Adrenal gland (tissue), 12 donors: ENCODE measurements around the gene DES. TPM values are rescaled to one million over a fixed set of nuclear protein-coding genes. Genes with fewer than 3 reads are reported as not detected.

Experiments
- DNase-seq, 7 donors: peaks; one replicate each; pipeline ENCODE4 v3.0.0-alpha.2; 2019 to 2020
- H3K27ac ChIP-seq, 5 donors: fragments of 200-600 bp; sonication (generic) in 4 of 5; 1 replicate in 3 of 5; 2 replicates in 2 of 5; pipeline versions ENCODE4 v1.5.1 to v1.8.0; 2016 to 2020; ENCODE audit warnings: mild to moderate bottlenecking in 1 of 5
- H3K27me3 ChIP-seq: fragments of 200-600 bp; 2 replicates; pipeline ENCODE4 v1.8.0; 2021
- H3K36me3 ChIP-seq, 2 donors: fragments of 200-600 bp; replicated peaks in 1 of 2; 1 replicate in 1 of 2; 2 replicates in 1 of 2; pipeline versions ENCODE4 v1.5.1 to v1.8.0; 2018 to 2022
- H3K4me1 ChIP-seq, 2 donors: fragments of 200-600 bp; replicated peaks in 1 of 2; 1 replicate in 1 of 2; 2 replicates in 1 of 2; pipeline versions ENCODE4 v1.5.1 to v1.8.0; 2018 to 2021
- H3K4me3 ChIP-seq, 4 donors: fragments of 200-600 bp; sonication (generic) in 3 of 4; one replicate each; pipeline ENCODE4 v1.5.1; 2016 to 2018
- H3K9me3 ChIP-seq, 3 donors: fragments of 200-600 bp; sonication (generic) in 1 of 3; replicated peaks in 1 of 3; 1 replicate in 2 of 3; 2 replicates in 1 of 3; pipeline versions ENCODE4 v1.5.1 to v1.8.0; 2016 to 2021
- POLR2A ChIP-seq, 2 donors: fragments of 450-650 bp; IDR thresholded peaks; one replicate each; pipeline ENCODE4 v1.6.1; 2017; ENCODE audit warnings: antibody characterized with exemption in 2 of 2, mild to moderate bottlenecking in 2 of 2, moderate library complexity in 1 of 2
- WGBS, 4 donors: extraction: QIAGEN DNeasy Blood & Tissue Kit in 2 of 4; methylation state at CpG; one replicate each; pipeline versions ENCODE4 v1.1.5 to v1.1.7; 2013 to 2017; 5-methylcytosine and 5-hydroxymethylcytosine counted together
- intact Hi-C, 2 donors: fragments of 100-400 bp; cut with DNase I; formaldehyde crosslinking; loops; one replicate each; pipeline versions ENCODE4 v1.14.1 to v1.15.0; 2022 to 2023
- polyA plus RNA-seq, 3 donors: library from polyadenylated mRNA; stranded (reverse); fragments of 200-250 nt in 2 of 3; fragments of 350-450 nt in 1 of 3; fragmentation: Illumina TruSeq in 1 of 3; extraction: RNeasy Lipid Tissue Mini Kit (QIAGEN cat#74804) in 1 of 3; gene quantifications; one replicate each; pipeline ENCODE4 v1.2.3, GENCODE V29; 2013 to 2014
- total RNA-seq, 9 donors: library from RNA; depleted of rRNA in 4 of 9; stranded (reverse); fragments of >200 nt in 4 of 9; fragments of 120-200 nt in 1 of 9; fragmentation: NEBNext Ultra II Directional in 1 of 9; extraction: Animal tissue kit (Norgen Biotek cat#: 25700) in 1 of 9; gene quantifications; one replicate each; pipeline versions ENCODE4 v1.1.0 to v1.2.4, GENCODE V29; 2013 to 2023
- TF ChIP-seq, protein P1 (sequence below), 6 experiments: fragments of 450-650 bp in 4 of 6; fragments of 200-600 bp in 2 of 6; sonication (generic) in 1 of 6; IDR thresholded peaks; 1 replicate in 5 of 6; 2 replicates in 1 of 6; pipeline versions ENCODE4 v1.5.1 to v1.8.0; 2016 to 2021; ENCODE audit warnings: antibody characterized with exemption in 6 of 6, mild to moderate bottlenecking in 2 of 6, moderate library complexity in 1 of 6
- donor health status: healthy with polysubstance abuse.
- donor health status: Bipolar disorder and iron deficiency.
- donor health status: DM: yes; HTN: yes; CAD: no.
- donor health status: DM: no; HTN: no; CAD: no.
- donor health status: DM: no; HTN: no; CAD: no.
- donor health status: DM: yes; HTN: yes; CAD: no.

The DES gene
- total and polyA plus RNA-seq, 12 donors: 0.94 to 283 (median 11.4) TPM

DNA sequence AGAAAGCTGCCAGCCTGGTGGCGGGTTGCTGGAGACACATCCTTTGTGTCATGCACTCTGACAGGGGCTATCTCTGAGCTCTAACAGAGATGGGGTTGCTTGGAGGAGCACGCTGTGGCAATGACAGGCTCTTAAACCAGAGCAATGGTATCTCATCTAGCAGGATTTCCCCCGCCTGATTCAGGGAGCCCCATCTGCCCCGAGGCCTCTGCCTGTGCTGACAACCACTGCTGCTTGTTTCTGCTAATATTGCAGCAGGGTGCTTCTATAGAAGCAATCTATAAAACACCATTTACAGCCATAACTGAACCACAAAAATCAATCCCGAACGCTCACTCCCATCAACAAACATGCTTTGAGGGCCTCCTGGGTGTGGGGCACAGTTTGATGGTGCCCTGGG is 17.6 kb upstream of the DES start:
- DNase-seq: no peak

DNA sequence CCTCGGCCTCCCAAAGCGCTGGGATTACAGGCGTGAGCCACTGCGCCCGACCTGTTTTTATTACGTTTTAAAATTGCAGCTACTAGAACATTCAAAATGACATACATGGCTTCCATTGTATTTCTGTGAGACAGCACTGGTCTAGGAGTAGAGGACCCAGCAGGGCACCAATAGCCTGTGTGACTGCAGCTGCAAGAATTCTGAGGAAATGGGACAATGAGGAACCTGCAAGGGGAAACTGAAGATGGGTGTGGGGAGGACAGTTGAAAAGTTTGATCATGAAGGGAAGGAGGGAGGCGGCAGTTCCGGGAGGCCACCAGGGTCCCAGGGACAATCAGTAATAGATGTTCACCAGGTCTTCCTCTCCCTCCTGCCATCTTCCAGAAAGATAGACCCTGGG is 16.6 kb upstream of the DES start:
- H3K27ac ChIP-seq: no peak overlapping the region
- H3K4me1 ChIP-seq: peaks cover 0 to 10% of the 10 kb centered on the region in 2 donors
- no peaks in the 10 kb centered on the region for H3K27me3 ChIP-seq
- H3K36me3 ChIP-seq: no peaks in the 10 kb centered on the region
- 77 to 87% (median 79%) methylated on average over 8 of the region's 8 CpGs for WGBS, 4 donors
- intact Hi-C loops: loop anchor here (2.0 to 10.0 kb wide), 3 partner anchors 73 to 129 kb away; no protein-coding TSS in a partner anchor
- no peak for DNase-seq
- H3K4me3 ChIP-seq: no peak overlapping the region
- no peak for TF ChIP-seq POLR2A (IDR thresholded peaks at IDR 0.05)
- TF ChIP-seq, protein P1, sequence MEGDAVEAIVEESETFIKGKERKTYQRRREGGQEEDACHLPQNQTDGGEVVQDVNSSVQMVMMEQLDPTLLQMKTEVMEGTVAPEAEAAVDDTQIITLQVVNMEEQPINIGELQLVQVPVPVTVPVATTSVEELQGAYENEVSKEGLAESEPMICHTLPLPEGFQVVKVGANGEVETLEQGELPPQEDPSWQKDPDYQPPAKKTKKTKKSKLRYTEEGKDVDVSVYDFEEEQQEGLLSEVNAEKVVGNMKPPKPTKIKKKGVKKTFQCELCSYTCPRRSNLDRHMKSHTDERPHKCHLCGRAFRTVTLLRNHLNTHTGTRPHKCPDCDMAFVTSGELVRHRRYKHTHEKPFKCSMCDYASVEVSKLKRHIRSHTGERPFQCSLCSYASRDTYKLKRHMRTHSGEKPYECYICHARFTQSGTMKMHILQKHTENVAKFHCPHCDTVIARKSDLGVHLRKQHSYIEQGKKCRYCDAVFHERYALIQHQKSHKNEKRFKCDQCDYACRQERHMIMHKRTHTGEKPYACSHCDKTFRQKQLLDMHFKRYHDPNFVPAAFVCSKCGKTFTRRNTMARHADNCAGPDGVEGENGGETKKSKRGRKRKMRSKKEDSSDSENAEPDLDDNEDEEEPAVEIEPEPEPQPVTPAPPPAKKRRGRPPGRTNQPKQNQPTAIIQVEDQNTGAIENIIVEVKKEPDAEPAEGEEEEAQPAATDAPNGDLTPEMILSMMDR (IDR thresholded peaks at IDR 0.05): no peak
- H3K9me3 ChIP-seq: no peaks in the 10 kb centered on the region

More for the DNA sequence above, 17.6 kb upstream of the DES start:
- no peak overlapping the region for H3K27ac ChIP-seq
- no peaks in the 10 kb centered on the region for H3K27me3 ChIP-seq
- no peaks in the 10 kb centered on the region for H3K36me3 ChIP-seq
- H3K9me3 ChIP-seq: no peaks in the 10 kb centered on the region
- peaks cover 0 to 10% of the 10 kb centered on the region in 2 donors for H3K4me1 ChIP-seq
- WGBS, 4 donors: 52 to 56% (median 55%) methylated on average over 5 to 6 of the region's 6 CpGs
- intact Hi-C loops: loop anchor here (5.0 to 10.0 kb wide), 2 partner anchors 74 to 127 kb away; no protein-coding TSS in a partner anchor
- TF ChIP-seq POLR2A (IDR thresholded peaks at IDR 0.05): no peak
- TF ChIP-seq, protein P1 (IDR thresholded peaks at IDR 0.05): no peak
- no peak overlapping the region for H3K4me3 ChIP-seq

DNA sequence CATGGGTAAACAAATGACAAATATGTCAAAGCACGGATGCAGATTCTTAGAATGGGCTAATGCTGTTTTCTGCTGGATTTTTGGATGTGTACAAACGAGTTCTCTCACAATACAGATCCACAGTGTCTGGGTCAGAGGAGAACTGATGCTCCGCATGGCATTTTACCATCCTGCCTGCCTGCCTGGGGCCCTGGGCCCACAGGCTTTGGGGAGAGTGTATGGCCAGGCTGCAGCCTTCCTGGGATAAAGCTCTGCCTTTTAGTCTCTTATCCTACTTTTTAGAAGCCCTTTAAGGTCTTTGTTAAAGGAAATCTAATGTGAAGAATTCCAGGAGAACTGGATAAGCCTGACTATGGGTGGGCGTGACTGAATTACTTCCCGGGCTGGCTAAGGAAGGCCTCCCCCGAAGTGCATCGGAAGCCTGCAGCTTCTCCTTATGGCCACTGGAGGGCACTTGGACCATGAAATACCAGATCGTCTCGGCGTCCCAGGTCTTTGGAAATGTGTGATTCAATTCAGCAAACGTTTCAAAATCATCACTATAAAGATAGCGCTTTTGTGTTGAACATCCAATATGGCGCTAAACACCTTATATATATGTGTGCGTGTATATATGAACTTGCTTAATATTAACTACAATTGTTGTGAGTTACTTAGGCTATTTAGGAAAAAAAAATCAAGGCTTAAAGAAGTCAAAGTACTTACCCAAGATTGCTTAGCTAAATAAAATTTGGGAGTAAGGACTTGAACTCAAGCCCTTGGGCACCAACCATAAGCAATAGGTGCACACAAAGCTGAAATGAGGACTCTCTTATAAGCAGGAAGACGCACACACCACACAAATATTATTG is 15.3 kb upstream of the DES start:
- Histone ChIP-seq H3K27ac (no peak overlapping the region), H3K27me3 (no peaks in the 10 kb centered on the region), H3K36me3 (no peaks in the 10 kb centered on the region), H3K4me3 (no peak overlapping the region), H3K4me1 (peaks cover 0 to 10% of the 10 kb centered on the region in 2 donors), H3K9me3 (no peaks in the 10 kb centered on the region)
- intact Hi-C loops: loop anchor here (2.0 to 10.0 kb wide), 3 partner anchors 72 to 128 kb away; no protein-coding TSS in a partner anchor
- TF ChIP-seq, protein P1 (IDR thresholded peaks at IDR 0.05): peak; percentile 74 to 88 (median 84)
- TF ChIP-seq POLR2A (IDR thresholded peaks at IDR 0.05): no peak
- DNase-seq: peak; percentile 49 to 87 (median 76)
- 18 to 19% (median 19%) methylated on average over 15 of the region's 15 CpGs for WGBS, 4 donors

DNA sequence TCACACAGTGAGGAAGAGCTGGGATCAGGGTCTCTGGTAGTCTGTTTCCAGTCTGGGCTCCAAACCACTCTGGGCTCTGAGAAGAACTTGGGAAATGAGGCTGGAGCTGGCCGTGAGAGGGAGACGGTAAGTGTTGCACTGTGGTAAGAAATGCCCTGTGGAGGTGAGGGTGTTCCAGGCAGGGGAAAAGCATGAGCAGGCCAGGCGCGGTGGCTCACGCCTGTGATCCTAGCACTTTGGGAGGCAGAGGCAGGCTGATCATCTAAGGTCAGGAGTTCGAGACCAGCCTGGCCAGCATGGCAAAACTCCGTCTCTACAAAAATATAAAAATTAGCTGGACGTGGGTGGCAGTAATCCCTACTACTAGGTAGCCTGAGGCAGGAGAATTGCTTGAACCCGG is 14.3 kb upstream of the DES start:
- TF ChIP-seq, protein P1 (IDR thresholded peaks at IDR 0.05): no peak
- no peak for TF ChIP-seq POLR2A (IDR thresholded peaks at IDR 0.05)
- Histone ChIP-seq H3K27me3 (no peaks in the 10 kb centered on the region), H3K4me3 (no peak overlapping the region), H3K27ac (no peak overlapping the region), H3K4me1 (peaks cover 0 to 6% of the 10 kb centered on the region in 2 donors), H3K9me3 (no peaks in the 10 kb centered on the region), H3K36me3 (no peaks in the 10 kb centered on the region)
- no peak for DNase-seq
- WGBS, 4 donors: 71 to 89% (median 76%) methylated on average over 9 of the region's 9 CpGs
- intact Hi-C loops: loop anchor here (2.0 to 10.0 kb wide), 3 partner anchors 71 to 127 kb away; no protein-coding TSS in a partner anchor
